ENCODE measurements around the gene HBG2.
"Not testable (repeated sequence)": the region's sequence is repeated elsewhere in the genome, so short reads cannot be mapped to it uniquely, and the experiment has no call there.

Gene HBG2

DNA sequence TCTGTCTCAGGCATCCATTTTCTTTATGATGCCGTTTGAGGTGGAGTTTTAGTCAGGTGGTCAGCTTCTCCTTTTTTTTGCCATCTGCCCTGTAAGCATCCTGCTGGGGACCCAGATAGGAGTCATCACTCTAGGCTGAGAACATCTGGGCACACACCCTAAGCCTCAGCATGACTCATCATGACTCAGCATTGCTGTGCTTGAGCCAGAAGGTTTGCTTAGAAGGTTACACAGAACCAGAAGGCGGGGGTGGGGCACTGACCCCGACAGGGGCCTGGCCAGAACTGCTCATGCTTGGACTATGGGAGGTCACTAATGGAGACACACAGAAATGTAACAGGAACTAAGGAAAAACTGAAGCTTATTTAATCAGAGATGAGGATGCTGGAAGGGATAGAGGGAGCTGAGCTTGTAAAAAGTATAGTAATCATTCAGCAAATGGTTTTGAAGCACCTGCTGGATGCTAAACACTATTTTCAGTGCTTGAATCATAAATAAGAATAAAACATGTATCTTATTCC lies 26.1 kb upstream of the HBG2 start:
- peak in 2 of 3 experiments; percentile 1 to 33 for DNase-seq

DNA sequence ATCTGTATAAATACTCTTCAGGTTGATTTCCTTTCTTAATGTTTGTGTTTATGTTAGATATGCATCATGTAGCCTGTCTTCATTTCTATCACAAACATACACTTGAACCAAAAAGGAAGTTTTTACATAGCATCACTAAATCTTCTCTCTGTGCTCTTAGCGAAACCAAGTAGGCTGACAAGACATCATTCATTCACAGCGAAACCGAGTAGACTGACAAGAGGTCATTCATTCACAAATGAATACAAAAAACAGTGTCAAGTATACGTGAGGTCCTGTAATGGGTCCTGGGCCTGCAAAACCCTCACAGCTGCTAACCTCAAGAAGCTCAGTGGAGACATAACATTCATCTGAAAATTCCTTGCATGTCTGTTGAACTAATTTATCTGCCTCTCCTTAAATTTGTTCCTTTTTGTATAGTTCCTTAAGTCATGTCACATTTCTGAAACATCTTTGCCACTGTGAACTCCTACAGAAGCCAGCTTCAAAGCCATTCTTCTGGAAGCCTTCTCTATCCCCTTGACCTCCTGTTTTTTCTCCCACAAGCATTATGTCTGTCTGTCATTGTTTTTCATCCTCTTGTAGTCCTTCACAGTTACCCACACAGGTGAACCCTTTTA lies 25.0 kb upstream of the HBG2 start:
- DNase-seq, result no peak

GRCh38 chr11:5277807-5278382 lies 23.3 kb upstream of the HBG2 start:
- DNase-seq, result no peak

DNA sequence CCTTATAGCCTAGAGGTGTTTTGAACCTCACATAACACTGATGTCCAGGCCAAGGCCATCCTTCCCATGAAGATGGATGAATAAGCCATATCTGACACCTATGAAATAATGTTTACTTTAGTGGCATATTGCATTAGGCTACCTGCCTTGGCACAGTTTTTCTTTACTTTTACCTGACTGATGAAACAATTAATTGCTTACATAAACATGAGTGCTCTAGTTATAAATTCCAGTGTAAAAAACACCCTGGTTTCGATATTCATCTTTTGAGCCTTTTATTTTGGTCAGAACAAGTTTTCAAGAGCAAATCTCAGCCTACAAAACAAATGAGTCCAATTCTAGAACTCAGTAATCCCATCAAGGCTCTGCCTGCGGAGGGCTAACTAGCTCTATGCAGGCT lies 22.1 kb upstream of the HBG2 start:
- no peak for DNase-seq

- DNase-seq, result no peak
Observed at GRCh38 chr11:5275369-5276110, 21.0 kb upstream of the HBG2 start.

DNA sequence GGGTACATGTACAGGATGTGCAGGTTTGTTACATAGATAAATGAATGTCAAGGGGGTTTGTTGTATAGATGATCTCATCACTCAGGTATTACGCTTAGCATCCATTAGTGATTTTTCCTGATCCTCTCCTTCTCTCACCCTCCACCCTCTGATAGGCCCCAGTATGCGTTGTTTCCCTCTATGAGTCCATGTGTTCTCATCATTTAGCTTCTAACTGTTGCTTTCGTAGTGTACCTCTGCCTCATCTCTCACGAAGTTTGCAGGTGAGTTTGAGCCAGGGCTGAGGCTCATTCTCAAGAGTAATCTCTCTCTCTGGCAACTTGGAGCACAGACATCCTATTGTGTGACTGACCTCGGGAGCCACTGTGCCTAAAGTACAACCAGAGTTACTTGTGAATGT lies 19.8 kb upstream of the HBG2 start:
- DNase-seq, result no peak

GRCh38 chr11:5272395-5273017 lies 17.9 kb upstream of the HBG2 start:
- no peak for DNase-seq

- DNase-seq, result peak in 1 of 3 experiments; percentile 91
Observed at GRCh38 chr11:5269715-5270147, 15.2 kb upstream of the HBG2 start, which contains the start of gene HBE1. TSS of gene HBE1 (minus strand) at chr11:5269945. CDS start at chr11:5269890, 55 bp downstream.

DNA sequence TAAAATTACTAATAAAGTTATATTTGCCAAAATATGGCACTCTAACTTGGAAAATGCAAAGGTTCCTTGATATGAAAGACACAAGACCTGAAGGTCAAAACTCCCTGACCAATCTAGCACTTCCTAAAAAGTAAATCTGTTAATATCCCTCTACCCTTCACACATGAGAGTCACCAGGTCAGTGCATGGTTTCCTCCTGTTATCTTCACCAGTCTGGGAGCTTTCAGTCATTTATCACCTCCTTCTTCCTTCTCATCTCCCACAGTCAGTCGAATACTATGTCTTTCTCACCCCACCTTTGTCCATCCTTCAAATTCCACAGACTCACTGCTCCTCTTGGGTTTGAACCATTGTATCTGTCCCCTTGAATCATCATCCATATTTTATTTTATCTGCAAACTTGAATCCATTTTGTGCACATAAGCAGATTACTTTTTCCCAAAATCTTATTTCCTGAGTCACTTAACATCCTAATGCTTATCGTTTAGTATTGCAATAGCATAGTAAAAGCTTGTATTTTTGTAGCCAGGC lies 12.5 kb upstream of the HBG2 start:
- no peak for DNase-seq

GRCh38 chr11:5266609-5267008 lies 12.0 kb upstream of the HBG2 start:
- no peak for DNase-seq

GRCh38 chr11:5265832-5266231 lies 11.3 kb upstream of the HBG2 start:
- no peak for DNase-seq

DNA sequence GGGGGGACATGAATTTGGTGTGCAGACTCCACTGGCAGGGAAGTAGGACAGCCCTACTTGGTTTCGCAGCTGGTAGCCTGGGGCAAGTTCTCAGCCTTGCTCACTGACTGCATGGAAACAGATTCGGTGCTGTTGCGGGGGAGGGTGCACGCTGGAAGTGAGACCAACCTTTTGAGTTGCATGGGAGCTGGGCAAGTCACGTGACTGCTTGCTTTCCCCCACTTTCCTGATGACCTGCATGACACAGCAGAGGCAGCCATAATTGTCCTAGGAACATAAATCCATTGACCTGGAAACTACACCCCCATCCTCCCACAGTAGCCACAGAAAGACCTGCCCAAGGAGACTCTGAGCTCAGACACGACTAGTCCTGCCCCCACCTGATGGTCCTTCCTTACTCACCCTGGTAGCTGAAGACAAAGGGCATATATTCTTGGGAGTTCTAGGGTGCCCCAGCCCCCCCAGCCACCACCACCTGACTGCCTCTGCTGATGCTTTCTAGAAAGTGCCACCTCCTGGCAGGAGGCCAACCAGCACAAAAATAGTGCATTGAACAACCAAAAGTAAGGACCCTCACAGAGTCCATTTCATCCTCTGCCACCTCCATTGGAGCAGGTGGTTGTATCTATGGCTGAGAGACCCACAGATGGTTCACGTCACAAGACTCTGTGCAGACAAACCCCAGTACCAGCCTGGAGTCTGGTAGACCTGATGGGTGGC lies 4.1 kb upstream of the HBG2 start:
- no peak for DNase-seq

- DNase-seq, result no peak
Observed at GRCh38 chr11:5257296-5257695, 2.7 kb upstream of the HBG2 start.

GRCh38 chr11:5254023-5254422 lies 558 bp downstream of the HBG2 start:
- DNase-seq, result peak in 1 of 3 experiments; percentile 82

GRCh38 chr11:5253440-5253839 lies 1.1 kb downstream of the HBG2 start:
- DNase-seq, result not testable (repeated sequence)

- DNase-seq, result no peak
Observed at GRCh38 chr11:5252919-5253265, 1.7 kb downstream of the HBG2 start.

- no peak for DNase-seq
Observed at GRCh38 chr11:5252192-5252918, 2.2 kb downstream of the HBG2 start.

DNA sequence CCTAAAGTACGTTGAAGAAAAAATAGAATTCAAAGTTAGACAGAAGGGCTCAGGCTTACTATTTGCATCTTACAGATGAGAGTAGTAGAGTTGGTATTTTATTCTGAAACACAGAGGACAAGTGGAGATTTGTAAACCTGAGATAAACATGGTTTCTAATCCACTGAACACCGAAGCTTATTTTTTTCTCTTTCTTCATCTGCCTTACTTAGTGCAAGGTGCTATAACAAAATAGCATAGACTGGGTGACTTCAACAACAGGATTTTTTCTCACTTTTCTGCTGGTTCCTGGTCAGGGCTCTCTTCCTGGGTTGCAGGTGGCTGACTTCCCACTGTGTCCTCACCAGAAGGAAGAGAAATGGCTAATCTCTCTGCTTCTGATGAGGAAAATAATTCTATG lies 2.8 kb downstream of the HBG2 start:
- no peak for DNase-seq

DNA sequence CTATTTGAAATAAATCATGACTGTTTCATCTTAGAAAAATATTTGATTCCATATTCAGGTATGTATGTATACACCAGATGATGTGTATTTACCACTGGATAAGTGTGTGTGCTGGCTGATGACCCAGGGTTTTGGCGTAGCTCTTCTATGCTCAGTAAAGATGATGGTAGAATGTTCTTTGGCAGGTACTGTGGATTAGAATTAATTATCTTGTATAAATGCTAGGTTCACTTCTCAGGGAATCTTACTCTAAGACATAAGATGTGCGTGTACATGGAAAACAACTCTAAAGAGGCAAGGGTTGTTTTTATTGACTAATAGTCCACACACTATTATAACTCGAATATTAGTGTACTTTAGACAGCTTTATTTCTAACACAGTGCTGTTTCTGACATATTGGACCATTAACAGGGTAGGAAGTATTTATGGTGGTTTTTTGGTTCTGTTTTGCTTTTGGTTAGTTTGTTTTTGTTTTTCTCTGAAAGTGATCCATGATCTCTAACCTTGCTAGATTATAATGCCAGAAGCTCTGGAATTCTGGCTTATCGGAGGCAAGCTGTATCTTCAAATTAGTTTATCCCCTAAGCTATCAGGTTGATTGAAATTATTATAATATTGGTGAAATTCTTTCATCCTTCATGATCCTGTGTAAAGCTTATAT lies 3.9 kb downstream of the HBG2 start:
- DNase-seq, result no peak

- not testable (repeated sequence) for DNase-seq
Observed at GRCh38 chr11:5249807-5250396, 4.7 kb downstream of the HBG2 start, which contains the start of gene HBG1. TSS of gene HBG1 (minus strand) at chr11:5249857. CDS start at chr11:5249804, 53 bp downstream.

- DNase-seq, result not testable (repeated sequence)
Observed at GRCh38 chr11:5248498-5248897, 6.1 kb downstream of the HBG2 start.
